NCI-H460 (cell line): ENCODE data around the gene ZFPM1. TPM values are rescaled to one million over a fixed set of nuclear protein-coding genes. Genes with fewer than 3 reads are reported as not detected.

ENCODE experiments used
- DNase-seq: peaks from one replicate; pipeline ENCODE4 v3.0.0-alpha.2; 2016; ENCODE audit warnings: low read depth; ENCODE audit errors: extremely low read depth
- total RNA-seq: library from RNA; depleted of rRNA; stranded (reverse); fragments of >200 nt; shearing (Covaris generic); gene quantifications from 2 replicates; pipeline ENCODE4 v1.2.3, GENCODE V29; 2014

Gene ZFPM1
- total RNA-seq, 1 experiment from 2014 or later: 0.67 TPM

- no peak for DNase-seq
These were observed 20.3 kb upstream of the ZFPM1 start for GRCh38 chr16:88432753-88433152.

GRCh38 chr16:88433632-88434352 is 19.3 kb upstream of the ZFPM1 start:
- no peak for DNase-seq

- no peak for DNase-seq
These were observed 18.8 kb upstream of the ZFPM1 start for GRCh38 chr16:88434353-88434690.

- DNase-seq: no peak
These were observed 18.3 kb upstream of the ZFPM1 start for GRCh38 chr16:88434746-88435145.

- no peak for DNase-seq
These were observed 17.4 kb upstream of the ZFPM1 start for GRCh38 chr16:88435437-88436355.

GRCh38 chr16:88436796-88437195 is 16.3 kb upstream of the ZFPM1 start:
- DNase-seq: no peak

- no peak for DNase-seq
These were observed 15.6 kb upstream of the ZFPM1 start for GRCh38 chr16:88437367-88437964.

GRCh38 chr16:88438084-88438870 is 14.8 kb upstream of the ZFPM1 start:
- DNase-seq: no peak

GRCh38 chr16:88439016-88439415 is 14.1 kb upstream of the ZFPM1 start:
- DNase-seq: no peak

GRCh38 chr16:88439706-88440105 is 13.4 kb upstream of the ZFPM1 start:
- DNase-seq: no peak

- DNase-seq: no peak
These were observed 13.0 kb upstream of the ZFPM1 start for GRCh38 chr16:88440111-88440510.

- DNase-seq: no peak
These were observed 12.2 kb upstream of the ZFPM1 start for GRCh38 chr16:88440686-88441405.

- DNase-seq: no peak
These were observed 11.6 kb upstream of the ZFPM1 start for GRCh38 chr16:88441460-88441859.

GRCh38 chr16:88442383-88442726 is 10.7 kb upstream of the ZFPM1 start:
- no peak for DNase-seq

- peak; percentile 53 for DNase-seq
These were observed 10.1 kb upstream of the ZFPM1 start for GRCh38 chr16:88442727-88443576.

- no peak for DNase-seq
These were observed 8.1 kb upstream of the ZFPM1 start for GRCh38 chr16:88444826-88445582.

GRCh38 chr16:88445583-88445960 is 7.5 kb upstream of the ZFPM1 start:
- no peak for DNase-seq

- no peak for DNase-seq
These were observed 7.0 kb upstream of the ZFPM1 start for GRCh38 chr16:88446061-88446460.

- no peak for DNase-seq
These were observed 6.3 kb upstream of the ZFPM1 start for GRCh38 chr16:88446736-88447135.
